Lower lobe of right lung (tissue), 2 donors: ENCODE results near the gene RPS15A. TPM values are rescaled to one million over a fixed set of nuclear protein-coding genes. Genes with fewer than 3 reads are reported as not detected.

Experiments
- ATAC-seq, 2 donors: fragments of 200-7000 bp; cut with Tn5 transposase; one replicate each; pipeline ENCODE4 v1.9.1; 2020 to 2022; ENCODE audit warnings: mild to moderate bottlenecking in 2 of 2, moderate library complexity in 2 of 2
- DNase-seq: peaks from one replicate; pipeline ENCODE4 v3.0.0-alpha.2; 2020
- H3K27ac ChIP-seq: fragments of 200-600 bp; one replicate; pipeline ENCODE4 v1.8.0; 2022
- H3K27me3 ChIP-seq: fragments of 200-600 bp; one replicate; pipeline ENCODE4 v1.8.0; 2022; ENCODE audit warnings: low read depth
- H3K36me3 ChIP-seq: fragments of 200-600 bp; one replicate; pipeline ENCODE4 v1.8.0; 2022; ENCODE audit warnings: mild to moderate bottlenecking
- H3K4me1 ChIP-seq: fragments of 200-600 bp; one replicate; pipeline ENCODE4 v1.8.0; 2022
- H3K4me3 ChIP-seq: fragments of 200-600 bp; one replicate; pipeline ENCODE4 v1.8.0; 2022; ENCODE audit warnings: mild to moderate bottlenecking
- H3K9me3 ChIP-seq: fragments of 200-600 bp; one replicate; pipeline ENCODE4 v1.8.0; 2022
- intact Hi-C: fragments of 100-400 bp; cut with DNase I; formaldehyde crosslinking; loops from one replicate; pipeline ENCODE4 v1.11.0; 2022
- total RNA-seq: library from RNA; stranded (reverse); fragmentation: NEBNext Ultra II Directional; extraction: Animal tissue kit (Norgen Biotek cat#: 25700); gene quantifications from one replicate; pipeline ENCODE4 v1.2.1, GENCODE V29; 2021
- TF ChIP-seq, protein P1 (sequence below): fragments of 200-600 bp; IDR thresholded peaks from one replicate; pipeline ENCODE4 v1.8.0; 2022; ENCODE audit warnings: antibody characterized with exemption, mild to moderate bottlenecking
- donor health status: DM: no; HTN: yes; CAD: no; lungs with severe emphysema.

RPS15A gene
- total RNA-seq, 1 donor from 2014 or later = 1,084 TPM

DNA sequence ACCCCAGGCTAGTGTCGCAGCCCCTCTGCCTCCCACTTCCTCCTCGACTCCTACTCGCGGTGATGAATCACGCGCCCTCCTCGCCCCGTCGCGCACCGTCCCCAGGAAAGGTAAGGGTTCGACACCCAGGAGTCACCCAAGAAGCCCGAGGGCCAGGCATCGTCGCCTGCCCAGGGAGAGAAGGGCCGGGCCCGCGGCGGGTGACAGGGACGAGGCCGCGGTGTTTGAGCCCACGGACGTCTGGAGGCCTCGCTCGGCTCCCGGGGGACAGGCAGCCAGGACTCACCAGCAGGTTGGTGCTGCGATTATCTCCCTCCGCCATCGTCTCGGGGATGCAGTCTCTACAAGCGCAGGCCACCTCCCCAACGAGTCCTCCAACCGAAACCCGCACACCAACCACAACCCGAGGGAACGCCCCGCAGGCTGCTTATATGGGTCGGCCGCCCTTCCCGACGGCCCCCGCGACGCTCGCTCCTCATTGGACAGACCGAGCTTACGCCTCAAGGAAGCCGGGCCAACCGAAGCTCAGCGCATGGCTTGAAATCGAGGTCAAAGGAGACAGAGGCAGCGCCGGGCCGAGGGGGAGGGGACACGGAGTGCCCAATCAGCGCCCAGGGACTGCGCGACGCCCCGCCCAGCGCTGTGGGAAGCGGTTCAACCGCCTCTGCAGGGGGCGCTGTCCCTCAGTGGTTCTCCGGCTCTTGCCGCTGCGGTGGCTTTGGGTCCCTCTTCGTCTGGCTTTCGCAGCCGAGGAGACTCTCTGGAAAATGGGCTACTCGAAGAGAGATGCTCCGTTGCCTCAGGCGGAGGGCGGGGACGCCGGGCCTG is 11.2 kb upstream of the RPS15A start, which contains the start of gene ARL6IP1:
Gene ARL6IP1, minus strand, starts transcription at position 405 of the 828 bp plus-strand sequence. Its CDS starts 83 bp downstream, at position 322.
- Histone ChIP-seq H3K27me3 (no peaks in the 10 kb centered on the region), H3K27ac (peak within 1 kb of the TSS; percentile 90), H3K36me3 (peaks cover 17% of the 10 kb centered on the region), H3K9me3 (no peaks in the 10 kb centered on the region), H3K4me3 (peak within 1 kb of the TSS; percentile 94), H3K4me1 (peaks cover 49% of the 10 kb centered on the region)
- TF ChIP-seq, protein P1, sequence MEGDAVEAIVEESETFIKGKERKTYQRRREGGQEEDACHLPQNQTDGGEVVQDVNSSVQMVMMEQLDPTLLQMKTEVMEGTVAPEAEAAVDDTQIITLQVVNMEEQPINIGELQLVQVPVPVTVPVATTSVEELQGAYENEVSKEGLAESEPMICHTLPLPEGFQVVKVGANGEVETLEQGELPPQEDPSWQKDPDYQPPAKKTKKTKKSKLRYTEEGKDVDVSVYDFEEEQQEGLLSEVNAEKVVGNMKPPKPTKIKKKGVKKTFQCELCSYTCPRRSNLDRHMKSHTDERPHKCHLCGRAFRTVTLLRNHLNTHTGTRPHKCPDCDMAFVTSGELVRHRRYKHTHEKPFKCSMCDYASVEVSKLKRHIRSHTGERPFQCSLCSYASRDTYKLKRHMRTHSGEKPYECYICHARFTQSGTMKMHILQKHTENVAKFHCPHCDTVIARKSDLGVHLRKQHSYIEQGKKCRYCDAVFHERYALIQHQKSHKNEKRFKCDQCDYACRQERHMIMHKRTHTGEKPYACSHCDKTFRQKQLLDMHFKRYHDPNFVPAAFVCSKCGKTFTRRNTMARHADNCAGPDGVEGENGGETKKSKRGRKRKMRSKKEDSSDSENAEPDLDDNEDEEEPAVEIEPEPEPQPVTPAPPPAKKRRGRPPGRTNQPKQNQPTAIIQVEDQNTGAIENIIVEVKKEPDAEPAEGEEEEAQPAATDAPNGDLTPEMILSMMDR = peak; percentile 93
- intact Hi-C loops = no loop called here
- DNase-seq = peak; percentile 100
- peak; percentile 99 for ATAC-seq

DNA sequence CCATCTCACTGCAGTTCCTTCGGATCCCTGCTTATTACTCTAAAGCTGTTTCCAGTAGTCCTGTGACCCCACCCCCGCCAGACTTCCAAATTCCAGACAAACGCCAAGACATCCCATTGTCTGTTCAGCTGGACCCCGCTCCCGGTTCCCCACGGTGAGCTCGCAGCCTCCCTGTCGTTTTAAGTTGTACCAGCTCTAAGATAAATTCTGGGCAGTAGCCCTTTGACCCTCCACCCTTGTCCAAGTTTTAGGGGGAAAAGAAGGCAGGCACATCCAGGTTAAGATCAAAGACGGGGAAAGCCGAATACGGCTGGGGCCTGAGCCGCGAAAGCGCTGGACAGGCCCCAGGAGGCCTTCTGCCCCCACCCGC is 10.6 kb upstream of the RPS15A start:
- ATAC-seq = no peak
- DNase-seq = no peak
- Histone ChIP-seq H3K9me3 (no peaks in the 10 kb centered on the region), H3K4me3 (peak overlapping the region; percentile 94), H3K4me1 (peaks cover 49% of the 10 kb centered on the region), H3K36me3 (peaks cover 23% of the 10 kb centered on the region), H3K27me3 (no peaks in the 10 kb centered on the region), H3K27ac (peak overlapping the region; percentile 90)
- intact Hi-C loops = no loop called here
- TF ChIP-seq, protein P1 = no peak

DNA sequence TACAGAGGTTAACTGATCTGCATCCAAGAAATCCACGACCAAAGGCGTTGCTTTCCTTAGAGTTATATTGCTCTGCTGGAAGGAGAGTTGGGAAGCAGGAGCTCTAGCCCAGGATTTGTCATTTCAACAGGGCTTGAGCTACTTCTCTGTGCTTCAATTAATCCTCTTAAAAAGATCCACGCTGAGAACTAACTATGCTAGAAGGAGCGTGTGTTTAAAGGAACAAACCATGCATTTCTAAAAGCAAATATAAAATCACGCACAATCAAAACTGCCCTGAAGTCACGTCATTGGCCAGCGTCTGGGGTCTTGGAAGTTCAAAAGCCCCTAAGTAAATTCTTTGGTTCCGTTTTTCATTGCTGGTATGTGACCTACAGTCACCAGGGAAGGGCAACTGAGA is 10.2 kb upstream of the RPS15A start:
- Histone ChIP-seq H3K4me1 (peaks cover 49% of the 10 kb centered on the region), H3K9me3 (no peaks in the 10 kb centered on the region), H3K4me3 (peak overlapping the region; percentile 94), H3K36me3 (peaks cover 27% of the 10 kb centered on the region), H3K27me3 (no peaks in the 10 kb centered on the region), H3K27ac (peak overlapping the region; percentile 90)
- intact Hi-C loops = no loop called here
- TF ChIP-seq, protein P1 = no peak
- DNase-seq = no peak
- no peak for ATAC-seq

DNA sequence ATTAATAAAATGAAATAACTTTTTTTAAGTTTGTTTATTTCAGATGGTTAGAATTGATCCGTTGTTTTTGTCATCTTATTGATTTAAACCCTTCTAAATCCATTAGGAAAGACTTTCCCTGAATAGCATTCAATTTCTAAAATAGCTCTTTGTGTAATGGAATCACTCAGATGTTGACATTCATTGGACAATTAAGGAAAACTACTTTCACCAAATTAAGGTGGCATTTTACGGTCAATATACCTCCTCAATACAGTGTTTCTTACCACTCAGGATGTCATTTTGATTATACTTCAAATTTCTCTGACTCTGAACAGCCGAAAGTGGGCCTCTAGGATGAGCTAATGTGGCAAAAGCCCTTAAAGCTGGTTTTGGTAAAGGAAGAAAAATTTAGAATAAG is 9.4 kb upstream of the RPS15A start:
- no peak for DNase-seq
- Histone ChIP-seq H3K27me3 (no peaks in the 10 kb centered on the region), H3K27ac (no peak overlapping the region)

DNA sequence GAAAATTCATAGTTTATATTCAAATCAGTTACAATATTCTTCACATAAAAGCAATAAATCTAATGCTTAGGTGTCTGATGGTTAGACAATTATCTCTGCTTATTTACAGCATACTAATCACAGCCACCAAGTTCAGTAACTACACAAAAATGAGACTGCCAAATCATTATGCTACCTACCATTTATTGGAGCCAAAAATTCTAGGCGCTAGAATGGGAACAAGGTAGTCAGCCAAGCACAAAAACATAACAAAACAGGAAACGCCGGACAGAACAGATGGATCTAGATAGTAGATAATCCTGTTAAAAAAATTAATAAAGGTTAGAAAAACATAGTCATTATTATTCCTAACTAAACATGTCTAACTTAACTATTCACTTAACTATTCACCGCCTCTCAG is 7.6 kb upstream of the RPS15A start:
- ATAC-seq (no peak), DNase-seq (no peak)
- Histone ChIP-seq H3K4me3 (no peak overlapping the region), H3K27me3 (no peaks in the 10 kb centered on the region), H3K4me1 (peaks cover 26% of the 10 kb centered on the region), H3K36me3 (peaks cover 52% of the 10 kb centered on the region), H3K27ac (no peak overlapping the region), H3K9me3 (no peaks in the 10 kb centered on the region)
- intact Hi-C loops = no loop called here
- TF ChIP-seq, protein P1 = no peak

More for the DNA sequence above, 9.4 kb upstream of the RPS15A start:
- Histone ChIP-seq H3K36me3 (peaks cover 35% of the 10 kb centered on the region), H3K9me3 (no peaks in the 10 kb centered on the region), H3K4me1 (peaks cover 44% of the 10 kb centered on the region), H3K4me3 (peak overlapping the region; percentile 94)
- TF ChIP-seq, protein P1 = no peak
- intact Hi-C loops = no loop called here
- ATAC-seq = no peak
